Measurements from ENCODE around the gene WDR54.

Gene WDR54

DNA sequence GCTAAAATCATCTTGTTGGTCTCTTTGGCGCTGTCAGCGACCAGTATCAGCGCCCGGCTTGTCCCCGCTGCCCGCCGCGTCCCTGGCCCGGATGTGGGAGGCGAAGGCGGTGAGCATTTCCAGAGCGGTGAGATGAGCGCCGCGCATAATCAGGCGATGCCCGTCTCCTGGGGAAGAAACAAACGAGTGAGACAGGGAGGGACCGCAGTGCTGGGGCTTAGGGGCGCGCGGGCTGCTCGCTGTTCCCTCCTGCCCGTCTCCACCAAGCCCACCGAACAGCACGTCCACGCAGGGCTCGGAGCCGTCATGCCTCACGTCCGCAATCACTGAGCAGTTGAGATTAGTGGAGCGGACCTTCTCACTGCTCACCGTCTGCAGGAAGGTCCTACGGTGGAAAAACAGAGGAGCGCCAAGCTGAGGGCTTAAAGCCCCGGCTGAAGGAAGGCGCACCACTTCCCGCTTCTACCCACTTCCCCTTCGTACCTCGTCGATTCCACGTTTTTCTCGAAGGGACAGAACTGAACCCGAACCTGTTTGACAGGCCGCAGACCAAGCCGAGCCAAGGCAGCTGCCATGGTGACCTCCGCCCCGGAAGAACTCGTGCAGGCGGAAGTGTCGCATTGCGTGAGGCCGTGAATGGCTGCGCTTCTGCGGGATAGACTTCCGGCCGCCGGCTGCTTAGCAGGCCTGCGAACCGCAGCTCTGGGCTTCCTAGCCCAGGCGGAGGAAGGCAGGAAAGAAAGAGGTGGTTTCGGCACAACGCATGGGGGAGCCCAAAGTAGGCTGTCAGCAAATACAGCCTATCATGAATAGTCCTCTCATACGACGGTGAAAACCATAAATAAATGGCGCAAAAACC lies 50.8 kb downstream of the WDR54 start, which contains the start of gene MRPL53 (continued):
- TF ChIP-seq, protein P1, sequence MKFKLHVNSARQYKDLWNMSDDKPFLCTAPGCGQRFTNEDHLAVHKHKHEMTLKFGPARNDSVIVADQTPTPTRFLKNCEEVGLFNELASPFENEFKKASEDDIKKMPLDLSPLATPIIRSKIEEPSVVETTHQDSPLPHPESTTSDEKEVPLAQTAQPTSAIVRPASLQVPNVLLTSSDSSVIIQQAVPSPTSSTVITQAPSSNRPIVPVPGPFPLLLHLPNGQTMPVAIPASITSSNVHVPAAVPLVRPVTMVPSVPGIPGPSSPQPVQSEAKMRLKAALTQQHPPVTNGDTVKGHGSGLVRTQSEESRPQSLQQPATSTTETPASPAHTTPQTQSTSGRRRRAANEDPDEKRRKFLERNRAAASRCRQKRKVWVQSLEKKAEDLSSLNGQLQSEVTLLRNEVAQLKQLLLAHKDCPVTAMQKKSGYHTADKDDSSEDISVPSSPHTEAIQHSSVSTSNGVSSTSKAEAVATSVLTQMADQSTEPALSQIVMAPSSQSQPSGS (tag by site-specific recombination; IDR thresholded peaks at IDR 0.05; ENCODE audit: low read depth), result no peak
- 0 out of 2 replicates have a peak, but pooled peaks have one; percentile 6 for TF ChIP-seq ZNF146 (tag by site-specific recombination; IDR thresholded peaks at IDR 0.05)
- TF ChIP-seq OVOL3 (tag by site-specific recombination; IDR thresholded peaks at IDR 0.05), result peak; percentile 54
- TF ChIP-seq HOXC10 (CRISPR knock-in tag; IDR thresholded peaks at IDR 0.05), result 0 out of 2 replicates have a peak, but pooled peaks have one; percentile 59
- TF ChIP-seq ZNF350 (tag by site-specific recombination; IDR thresholded peaks at IDR 0.05), result no peak
- TF ChIP-seq ZNF510 (tag by site-specific recombination; IDR thresholded peaks at IDR 0.05; ENCODE audit: insufficient replicate concordance), result no peak
- TF ChIP-seq, protein P2, sequence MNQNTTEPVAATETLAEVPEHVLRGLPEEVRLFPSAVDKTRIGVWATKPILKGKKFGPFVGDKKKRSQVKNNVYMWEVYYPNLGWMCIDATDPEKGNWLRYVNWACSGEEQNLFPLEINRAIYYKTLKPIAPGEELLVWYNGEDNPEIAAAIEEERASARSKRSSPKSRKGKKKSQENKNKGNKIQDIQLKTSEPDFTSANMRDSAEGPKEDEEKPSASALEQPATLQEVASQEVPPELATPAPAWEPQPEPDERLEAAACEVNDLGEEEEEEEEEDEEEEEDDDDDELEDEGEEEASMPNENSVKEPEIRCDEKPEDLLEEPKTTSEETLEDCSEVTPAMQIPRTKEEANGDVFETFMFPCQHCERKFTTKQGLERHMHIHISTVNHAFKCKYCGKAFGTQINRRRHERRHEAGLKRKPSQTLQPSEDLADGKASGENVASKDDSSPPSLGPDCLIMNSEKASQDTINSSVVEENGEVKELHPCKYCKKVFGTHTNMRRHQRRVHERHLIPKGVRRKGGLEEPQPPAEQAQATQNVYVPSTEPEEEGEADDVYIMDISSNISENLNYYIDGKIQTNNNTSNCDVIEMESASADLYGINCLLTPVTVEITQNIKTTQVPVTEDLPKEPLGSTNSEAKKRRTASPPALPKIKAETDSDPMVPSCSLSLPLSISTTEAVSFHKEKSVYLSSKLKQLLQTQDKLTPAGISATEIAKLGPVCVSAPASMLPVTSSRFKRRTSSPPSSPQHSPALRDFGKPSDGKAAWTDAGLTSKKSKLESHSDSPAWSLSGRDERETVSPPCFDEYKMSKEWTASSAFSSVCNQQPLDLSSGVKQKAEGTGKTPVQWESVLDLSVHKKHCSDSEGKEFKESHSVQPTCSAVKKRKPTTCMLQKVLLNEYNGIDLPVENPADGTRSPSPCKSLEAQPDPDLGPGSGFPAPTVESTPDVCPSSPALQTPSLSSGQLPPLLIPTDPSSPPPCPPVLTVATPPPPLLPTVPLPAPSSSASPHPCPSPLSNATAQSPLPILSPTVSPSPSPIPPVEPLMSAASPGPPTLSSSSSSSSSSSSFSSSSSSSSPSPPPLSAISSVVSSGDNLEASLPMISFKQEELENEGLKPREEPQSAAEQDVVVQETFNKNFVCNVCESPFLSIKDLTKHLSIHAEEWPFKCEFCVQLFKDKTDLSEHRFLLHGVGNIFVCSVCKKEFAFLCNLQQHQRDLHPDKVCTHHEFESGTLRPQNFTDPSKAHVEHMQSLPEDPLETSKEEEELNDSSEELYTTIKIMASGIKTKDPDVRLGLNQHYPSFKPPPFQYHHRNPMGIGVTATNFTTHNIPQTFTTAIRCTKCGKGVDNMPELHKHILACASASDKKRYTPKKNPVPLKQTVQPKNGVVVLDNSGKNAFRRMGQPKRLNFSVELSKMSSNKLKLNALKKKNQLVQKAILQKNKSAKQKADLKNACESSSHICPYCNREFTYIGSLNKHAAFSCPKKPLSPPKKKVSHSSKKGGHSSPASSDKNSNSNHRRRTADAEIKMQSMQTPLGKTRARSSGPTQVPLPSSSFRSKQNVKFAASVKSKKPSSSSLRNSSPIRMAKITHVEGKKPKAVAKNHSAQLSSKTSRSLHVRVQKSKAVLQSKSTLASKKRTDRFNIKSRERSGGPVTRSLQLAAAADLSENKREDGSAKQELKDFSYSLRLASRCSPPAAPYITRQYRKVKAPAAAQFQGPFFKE (tag by site-specific recombination; IDR thresholded peaks at IDR 0.05; ENCODE audit: borderline replicate concordance), result no peak
- no peak for TF ChIP-seq ZNF23 (tag by site-specific recombination; IDR thresholded peaks at IDR 0.05; ENCODE audit: borderline replicate concordance)
- TF ChIP-seq, protein P3, sequence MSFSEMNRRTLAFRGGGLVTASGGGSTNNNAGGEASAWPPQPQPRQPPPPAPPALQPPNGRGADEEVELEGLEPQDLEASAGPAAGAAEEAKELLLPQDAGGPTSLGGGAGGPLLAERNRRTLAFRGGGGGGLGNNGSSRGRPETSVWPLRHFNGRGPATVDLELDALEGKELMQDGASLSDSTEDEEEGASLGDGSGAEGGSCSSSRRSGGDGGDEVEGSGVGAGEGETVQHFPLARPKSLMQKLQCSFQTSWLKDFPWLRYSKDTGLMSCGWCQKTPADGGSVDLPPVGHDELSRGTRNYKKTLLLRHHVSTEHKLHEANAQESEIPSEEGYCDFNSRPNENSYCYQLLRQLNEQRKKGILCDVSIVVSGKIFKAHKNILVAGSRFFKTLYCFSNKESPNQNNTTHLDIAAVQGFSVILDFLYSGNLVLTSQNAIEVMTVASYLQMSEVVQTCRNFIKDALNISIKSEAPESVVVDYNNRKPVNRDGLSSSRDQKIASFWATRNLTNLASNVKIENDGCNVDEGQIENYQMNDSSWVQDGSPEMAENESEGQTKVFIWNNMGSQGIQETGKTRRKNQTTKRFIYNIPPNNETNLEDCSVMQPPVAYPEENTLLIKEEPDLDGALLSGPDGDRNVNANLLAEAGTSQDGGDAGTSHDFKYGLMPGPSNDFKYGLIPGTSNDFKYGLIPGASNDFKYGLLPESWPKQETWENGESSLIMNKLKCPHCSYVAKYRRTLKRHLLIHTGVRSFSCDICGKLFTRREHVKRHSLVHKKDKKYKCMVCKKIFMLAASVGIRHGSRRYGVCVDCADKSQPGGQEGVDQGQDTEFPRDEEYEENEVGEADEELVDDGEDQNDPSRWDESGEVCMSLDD (tag by site-specific recombination; IDR thresholded peaks at IDR 0.05), result no peak
- TF ChIP-seq ZNF473 (tag by site-specific recombination; IDR thresholded peaks at IDR 0.05), result no peak
- TF ChIP-seq SCRT2 (tag by site-specific recombination; IDR thresholded peaks at IDR 0.05), result peak; percentile 77; the same call in 1 of the 2 replicates
- TF ChIP-seq BCL11B (tag by site-specific recombination; IDR thresholded peaks at IDR 0.05; ENCODE audit: low read depth), result no peak
- TF ChIP-seq ZNF747 (tag by site-specific recombination; IDR thresholded peaks at IDR 0.05), result no peak
- TF ChIP-seq TCF7L2 (IDR thresholded peaks at IDR 0.05; ENCODE audit: borderline replicate concordance, low read depth, low read length), result no peak
- peak; percentile 66; the same call in 1 of the 2 replicates for TF ChIP-seq ZBTB8A (tag by site-specific recombination; IDR thresholded peaks at IDR 0.05)
- no peak for TF ChIP-seq IKZF3 (tag by site-specific recombination; IDR thresholded peaks at IDR 0.05)
- TF ChIP-seq GLIS1 (tag by site-specific recombination; IDR thresholded peaks at IDR 0.05), result 0 out of 2 replicates have a peak, but pooled peaks have one; percentile 8
- no peak for TF ChIP-seq ZNF19 (tag by site-specific recombination; IDR thresholded peaks at IDR 0.05; ENCODE audit: low read depth)
- TF ChIP-seq ZNF10 (tag by site-specific recombination; IDR thresholded peaks at IDR 0.05), result peak; percentile 97
- TF ChIP-seq RBAK (tag by site-specific recombination; IDR thresholded peaks at IDR 0.05), result no peak
- no peak for TF ChIP-seq ZNF514 (tag by site-specific recombination; IDR thresholded peaks at IDR 0.05)
- TF ChIP-seq REPIN1 (tag by site-specific recombination; IDR thresholded peaks at IDR 0.05; ENCODE audit: low read depth), result no peak
- TF ChIP-seq KLF7 (tag by site-specific recombination; IDR thresholded peaks at IDR 0.05; ENCODE audit: borderline replicate concordance), result no peak
- peak; percentile 54; the same call in 1 of the 2 replicates for TF ChIP-seq ZNF660 (tag by site-specific recombination; IDR thresholded peaks at IDR 0.05)
- no peak for TF ChIP-seq ZNF621 (tag by site-specific recombination; IDR thresholded peaks at IDR 0.05)
- no peak for TF ChIP-seq ZNF16 (tag by site-specific recombination; IDR thresholded peaks at IDR 0.05; ENCODE audit: low read depth)
- TF ChIP-seq ZNF830 (tag by site-specific recombination; IDR thresholded peaks at IDR 0.05; ENCODE audit: low read depth), result no peak
- TF ChIP-seq ZBTB48 (tag by site-specific recombination; IDR thresholded peaks at IDR 0.05), result peak; percentile 50; the same call in 1 of the 2 replicates
- TF ChIP-seq, protein P4, sequence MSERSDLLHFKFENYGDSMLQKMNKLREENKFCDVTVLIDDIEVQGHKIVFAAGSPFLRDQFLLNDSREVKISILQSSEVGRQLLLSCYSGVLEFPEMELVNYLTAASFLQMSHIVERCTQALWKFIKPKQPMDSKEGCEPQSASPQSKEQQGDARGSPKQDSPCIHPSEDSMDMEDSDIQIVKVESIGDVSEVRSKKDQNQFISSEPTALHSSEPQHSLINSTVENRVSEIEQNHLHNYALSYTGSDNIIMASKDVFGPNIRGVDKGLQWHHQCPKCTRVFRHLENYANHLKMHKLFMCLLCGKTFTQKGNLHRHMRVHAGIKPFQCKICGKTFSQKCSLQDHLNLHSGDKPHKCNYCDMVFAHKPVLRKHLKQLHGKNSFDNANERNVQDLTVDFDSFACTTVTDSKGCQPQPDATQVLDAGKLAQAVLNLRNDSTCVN (tag by site-specific recombination; optimal IDR thresholded peaks at IDR 0.05), result peak; percentile 70
